HEK293T (cell line): Measurements from ENCODE around the gene VGLL3.

Experiments used
- CTCF ChIA-PET: fragments of 350-600 bp; formaldehyde crosslinking; extraction: SDS; loops from one replicate; lab custom pipeline; 2021; ENCODE audit warnings: antibody characterized with exemption, inconsistent platforms; lab: Yijun Ruan, JAX
- POLR2A ChIA-PET: fragments of 350-600 bp; formaldehyde crosslinking; extraction: SDS; loops from one replicate; lab custom pipeline; 2020; ENCODE audit warnings: antibody characterized with exemption, inconsistent platforms; lab: Yijun Ruan, JAX
- DNase-seq: peaks from one replicate; pipeline ENCODE4 v3.0.0; 2012; ENCODE audit warnings: mixed read lengths; ENCODE audit errors: extremely low spot score
- ARNT ChIP-seq: fragments of 450-650 bp; IDR thresholded peaks from 2 replicates; pipeline ENCODE4 v1.6.1; 2017; ENCODE audit warnings: mild to moderate bottlenecking
- BHLHE40 ChIP-seq: fragments of 450-650 bp; IDR thresholded peaks from 2 replicates; pipeline ENCODE4 v1.6.1; 2016; ENCODE audit warnings: mild to moderate bottlenecking, moderate library complexity, borderline replicate concordance
- CTBP1 ChIP-seq: fragments of 450-650 bp; IDR thresholded peaks from 2 replicates; pipeline ENCODE4 v1.6.1; 2016; ENCODE audit warnings: borderline replicate concordance
- ELF4 ChIP-seq: fragments of 450-650 bp; IDR thresholded peaks from 2 replicates; pipeline ENCODE4 v1.6.1; 2017; ENCODE audit warnings: antibody characterized with exemption
- FOXA1 ChIP-seq: fragments of 450-650 bp; IDR thresholded peaks from 2 replicates; pipeline ENCODE4 v1.6.1; 2016; ENCODE audit warnings: mild to moderate bottlenecking
- FOXK2 ChIP-seq: fragments of 450-650 bp; IDR thresholded peaks from 2 replicates; pipeline ENCODE4 v1.6.1; 2016; ENCODE audit warnings: mild to moderate bottlenecking
- FOXM1 ChIP-seq: fragments of 450-650 bp; IDR thresholded peaks from 2 replicates; pipeline ENCODE4 v1.6.1; 2017; ENCODE audit warnings: mild to moderate bottlenecking, borderline replicate concordance
- HDGF ChIP-seq: fragments of 450-650 bp; IDR thresholded peaks from 2 replicates; pipeline ENCODE4 v1.6.1; 2017; ENCODE audit warnings: antibody characterized with exemption, borderline replicate concordance
- L3MBTL2 ChIP-seq: fragments of 450-650 bp; conservative IDR thresholded peaks from 2 replicates; pipeline ENCODE4 v1.6.1; 2016; ENCODE audit warnings: mild to moderate bottlenecking
- LEF1 ChIP-seq: fragments of 450-650 bp; IDR thresholded peaks from 2 replicates; pipeline ENCODE4 v1.6.1; 2017; ENCODE audit warnings: mild to moderate bottlenecking, borderline replicate concordance
- NFRKB ChIP-seq: fragments of 450-650 bp; IDR thresholded peaks from 2 replicates; pipeline ENCODE4 v1.6.1; 2016; ENCODE audit warnings: mild to moderate bottlenecking, moderate library complexity
- SP1 ChIP-seq: fragments of 450-650 bp; IDR thresholded peaks from 2 replicates; pipeline ENCODE4 v1.6.1; 2017
- SUZ12 ChIP-seq: fragments of 450-650 bp; IDR thresholded peaks from 2 replicates; pipeline ENCODE4 v1.6.1; 2016; ENCODE audit warnings: mild to moderate bottlenecking
- TARDBP ChIP-seq: fragments of 450-650 bp; IDR thresholded peaks from 2 replicates; pipeline ENCODE4 v1.6.1; 2016
- ZNF384 ChIP-seq: fragments of 450-650 bp; IDR thresholded peaks from 2 replicates; pipeline ENCODE4 v1.6.1; 2016
- TF ChIP-seq, protein P1 (sequence below): fragments of 450-650 bp; IDR thresholded peaks from 2 replicates; pipeline ENCODE4 v1.6.1; 2016

VGLL3 gene, protein sequence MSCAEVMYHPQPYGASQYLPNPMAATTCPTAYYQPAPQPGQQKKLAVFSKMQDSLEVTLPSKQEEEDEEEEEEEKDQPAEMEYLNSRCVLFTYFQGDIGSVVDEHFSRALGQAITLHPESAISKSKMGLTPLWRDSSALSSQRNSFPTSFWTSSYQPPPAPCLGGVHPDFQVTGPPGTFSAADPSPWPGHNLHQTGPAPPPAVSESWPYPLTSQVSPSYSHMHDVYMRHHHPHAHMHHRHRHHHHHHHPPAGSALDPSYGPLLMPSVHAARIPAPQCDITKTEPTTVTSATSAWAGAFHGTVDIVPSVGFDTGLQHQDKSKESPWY

DNA sequence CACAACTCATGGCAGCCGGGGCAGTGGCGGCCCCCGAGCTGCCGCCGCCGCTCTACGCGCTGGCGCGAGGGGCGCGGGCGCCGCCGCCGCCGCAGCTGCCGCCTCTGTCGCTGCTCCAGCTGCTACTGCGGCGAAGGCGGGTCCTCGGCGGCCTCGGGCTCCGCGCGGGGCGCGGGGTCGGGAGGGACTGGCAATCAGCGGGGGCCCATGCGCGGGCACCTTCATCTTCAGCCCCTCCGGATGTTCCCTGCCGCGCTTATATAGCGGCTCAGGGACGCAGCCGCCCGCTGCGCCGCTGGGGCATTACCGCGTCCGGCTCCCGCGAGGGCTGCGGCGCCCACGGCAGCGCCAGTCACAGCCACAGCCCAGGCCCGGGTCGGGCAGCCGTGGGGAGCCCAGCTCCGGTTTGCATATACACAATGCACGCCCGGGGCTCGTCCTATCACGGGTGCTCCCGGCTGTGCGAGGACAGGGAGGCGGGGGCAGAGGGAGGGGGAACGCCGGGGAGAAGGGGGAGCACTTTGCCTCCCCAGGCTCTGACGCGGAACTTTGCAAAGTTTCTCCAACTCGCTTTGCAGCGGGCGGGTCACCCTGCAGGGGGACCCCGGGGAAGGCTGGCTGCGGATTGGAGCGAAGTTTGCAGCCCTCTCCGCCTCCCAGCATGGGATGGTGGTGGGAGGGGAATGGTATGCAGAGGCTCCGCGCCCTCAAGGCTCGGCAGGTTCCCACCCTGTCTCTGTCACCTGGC, at the start of gene VGLL3:
Gene VGLL3 (minus strand): TSS at position 416 of the 748 bp plus-strand sequence. CDS start 406 bp downstream, at position 10.
- ChIA-PET CTCF (interaction anchor here (0.6 kb wide), 1 partner anchor 16 kb away, joined by 5 read pairs; no protein-coding TSS in a partner anchor), POLR2A (interaction anchor here (1.3 kb wide), 1 partner anchor 236 kb away, joined by 3 read pairs; the partner anchor contains the start of gene CHMP2B)
- TF ChIP-seq FOXA1, result no peak
- TF ChIP-seq LEF1, result 0 out of 2 replicates have a peak, but pooled peaks have one; percentile 35
- TF ChIP-seq ARNT, result peak; percentile 19; the same call in 1 of the 2 replicates
- DNase-seq, result peak; percentile 60

DNA sequence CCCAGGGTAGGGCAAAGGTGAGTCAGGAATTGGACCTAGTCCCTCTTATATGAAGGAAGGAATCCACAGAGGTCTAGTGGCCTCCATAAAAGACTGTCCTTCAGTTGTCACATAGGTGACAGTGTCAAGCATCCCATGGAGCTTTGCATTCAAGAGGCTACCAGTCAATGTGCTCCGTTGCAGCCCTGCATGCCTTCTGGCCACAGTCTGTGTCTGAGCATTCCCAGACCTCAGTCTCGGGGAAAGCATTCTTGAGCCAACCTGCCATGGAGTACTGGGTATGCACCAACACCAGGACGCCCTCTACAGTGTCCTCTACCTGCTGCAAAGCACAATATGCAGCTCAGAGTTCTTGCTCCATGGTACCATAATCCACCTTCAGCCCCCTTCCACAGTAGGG, 46.7 kb upstream of the VGLL3 start:
- POLR2A ChIA-PET, result no interaction called here
- CTCF ChIA-PET, result no interaction called here
- no peak for TF ChIP-seq ZNF384
- no peak for TF ChIP-seq FOXA1
- TF ChIP-seq SP1, result no peak
- no peak for TF ChIP-seq BHLHE40
- no peak for TF ChIP-seq CTBP1
- TF ChIP-seq HDGF, result no peak
- TF ChIP-seq FOXK2, result no peak
- TF ChIP-seq L3MBTL2, result no peak
- TF ChIP-seq ELF4, result no peak
- TF ChIP-seq TARDBP, result no peak
- no peak for TF ChIP-seq LEF1
- no peak for DNase-seq

DNA sequence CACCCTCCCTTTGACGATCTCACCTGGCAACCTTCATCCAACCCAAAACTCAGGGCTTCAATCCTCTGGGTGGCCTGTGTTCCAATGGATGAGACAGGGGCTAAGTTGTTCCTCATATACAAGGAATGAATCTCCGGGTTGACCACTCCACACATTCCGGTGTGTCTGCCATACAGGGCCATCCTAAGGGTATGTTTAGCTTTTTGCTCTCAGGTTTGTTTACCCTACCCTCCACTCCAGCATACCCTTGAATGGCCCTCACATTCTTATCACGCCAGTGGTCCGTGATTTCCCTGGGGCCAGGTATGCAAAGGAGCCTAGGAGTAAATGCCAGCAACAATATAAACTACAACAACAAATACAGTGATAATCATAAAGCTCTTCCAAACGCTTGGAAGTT, 45.7 kb upstream of the VGLL3 start:
- no peak for DNase-seq
- TF ChIP-seq LEF1 (no peak), BHLHE40 (no peak), ZNF384 (no peak), ELF4 (no peak)
- CTCF ChIA-PET, result no interaction called here
- POLR2A ChIA-PET, result no interaction called here

DNA sequence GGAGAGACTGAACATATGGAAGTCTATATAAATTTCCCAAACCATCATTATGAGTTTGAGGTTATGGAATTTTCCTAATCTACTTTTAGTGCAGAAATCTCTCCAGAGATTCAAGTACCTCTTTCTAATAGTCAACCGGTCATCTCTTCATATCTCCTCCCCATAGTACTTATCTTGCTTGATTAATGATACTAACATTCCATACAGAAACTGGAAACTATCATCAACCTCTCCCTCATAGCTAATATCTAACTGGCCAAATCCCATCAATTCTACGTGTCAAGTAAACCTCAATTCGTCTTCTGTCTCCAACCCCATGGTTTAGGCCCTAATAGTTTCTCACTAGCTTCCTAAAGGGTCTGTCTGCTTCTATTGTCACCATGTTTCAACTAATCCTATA, 44.4 kb upstream of the VGLL3 start:
- DNase-seq, result no peak
- no peak for TF ChIP-seq CTBP1
- TF ChIP-seq FOXM1, result no peak
- no peak for TF ChIP-seq FOXA1
- no peak for TF ChIP-seq HDGF
- no peak for TF ChIP-seq ARNT
- TF ChIP-seq L3MBTL2, result no peak
- TF ChIP-seq NFRKB, result no peak
- no peak for TF ChIP-seq SUZ12
- no peak for TF ChIP-seq ZNF384
- TF ChIP-seq ELF4, result no peak
- TF ChIP-seq, protein P1, sequence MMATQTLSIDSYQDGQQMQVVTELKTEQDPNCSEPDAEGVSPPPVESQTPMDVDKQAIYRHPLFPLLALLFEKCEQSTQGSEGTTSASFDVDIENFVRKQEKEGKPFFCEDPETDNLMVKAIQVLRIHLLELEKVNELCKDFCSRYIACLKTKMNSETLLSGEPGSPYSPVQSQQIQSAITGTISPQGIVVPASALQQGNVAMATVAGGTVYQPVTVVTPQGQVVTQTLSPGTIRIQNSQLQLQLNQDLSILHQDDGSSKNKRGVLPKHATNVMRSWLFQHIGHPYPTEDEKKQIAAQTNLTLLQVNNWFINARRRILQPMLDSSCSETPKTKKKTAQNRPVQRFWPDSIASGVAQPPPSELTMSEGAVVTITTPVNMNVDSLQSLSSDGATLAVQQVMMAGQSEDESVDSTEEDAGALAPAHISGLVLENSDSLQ, result no peak
- no peak for TF ChIP-seq BHLHE40
- TF ChIP-seq FOXK2, result no peak
- TF ChIP-seq SP1, result no peak
- no peak for TF ChIP-seq TARDBP
- no peak for TF ChIP-seq LEF1
- ChIA-PET CTCF (no interaction called here), POLR2A (no interaction called here)

DNA sequence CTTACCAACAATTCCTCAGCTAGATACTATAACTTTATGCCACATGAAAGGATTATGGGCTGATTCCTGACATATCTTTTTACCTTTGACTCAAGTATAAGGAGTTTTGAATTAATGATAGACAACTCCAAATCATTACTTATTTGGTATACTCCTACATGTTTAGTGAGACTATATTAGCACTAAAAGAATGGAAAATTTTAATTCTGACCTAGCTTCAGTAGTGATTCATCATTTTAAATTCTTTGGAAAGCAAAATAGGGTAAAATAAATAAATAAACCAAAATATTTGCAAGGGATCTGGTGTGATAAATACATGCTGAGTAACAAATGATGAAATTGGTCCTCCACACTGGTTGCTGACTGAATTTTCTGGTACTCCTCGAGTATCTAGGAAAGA, 42.3 kb upstream of the VGLL3 start:
- CTCF ChIA-PET, result no interaction called here
- no peak for DNase-seq

More for the DNA sequence above, 42.3 kb upstream of the VGLL3 start:
- no peak for TF ChIP-seq CTBP1
- TF ChIP-seq ZNF384, result no peak
- no peak for TF ChIP-seq SUZ12
- TF ChIP-seq LEF1, result no peak
- TF ChIP-seq, protein P1, result no peak
- no peak for TF ChIP-seq FOXM1
- no peak for TF ChIP-seq TARDBP
- no peak for TF ChIP-seq BHLHE40
- POLR2A ChIA-PET, result no interaction called here
